ENCODE data around the gene ACACA. TPM values are rescaled to one million over a fixed set of nuclear protein-coding genes. Genes with fewer than 3 reads are reported as not detected.

Gene ACACA
- total and polyA plus RNA-seq, 9 of the 15 experiments (the other 6 are each of a cell fraction or from before 2014, with no cell fraction given) = 35.9 to 135 (median 88.4) TPM

GRCh38 chr17:37393352-37393751, 13.3 kb downstream of the ACACA start (continued):
- TF ChIP-seq ZFPM2 (CRISPR knock-in tag; IDR thresholded peaks at IDR 0.05) = no peak
- TF ChIP-seq CHD7 (IDR thresholded peaks at IDR 0.05; ENCODE audit: low read depth, low read length) = no peak
- no peak for TF ChIP-seq CC2D1A (IDR thresholded peaks at IDR 0.05)
- TF ChIP-seq SREBF1 (IDR thresholded peaks at IDR 0.05; ENCODE audit: borderline replicate concordance, low read depth, low read length) = no peak

Measured in K562 (cell line).